Tibial nerve (tissue), 4 donors: ENCODE measurements around the gene NR3C1. TPM values are rescaled to one million over a fixed set of nuclear protein-coding genes. Genes with fewer than 3 reads are reported as not detected.

ENCODE experiments used
- DNase-seq, 2 donors: peaks; one replicate each; pipeline ENCODE4 v3.0.0-alpha.2; 2019; ENCODE audit warnings: low spot score in 2 of 2
- H3K27ac ChIP-seq, 4 donors: fragments of 200-600 bp; sonication (generic) in 3 of 4; one replicate each; pipeline ENCODE4 v1.5.1; 2017 to 2019; ENCODE audit warnings: mild to moderate bottlenecking in 1 of 4
- H3K27me3 ChIP-seq, 2 donors: fragments of 200-600 bp; sonication (generic) in 1 of 2; one replicate each; pipeline versions ENCODE4 v1.5.1 to v1.6.0; 2017 to 2019
- H3K36me3 ChIP-seq, 3 donors: fragments of 200-600 bp; sonication (generic); one replicate each; pipeline ENCODE4 v1.5.1; 2018 to 2019
- H3K4me1 ChIP-seq, 4 donors: fragments of 200-600 bp; sonication (generic) in 3 of 4; one replicate each; pipeline ENCODE4 v1.5.1; 2017 to 2019
- H3K4me3 ChIP-seq, 4 donors: fragments of 200-600 bp; sonication (generic) in 3 of 4; one replicate each; pipeline ENCODE4 v1.5.1; 2017 to 2019; ENCODE audit warnings: mild to moderate bottlenecking in 1 of 4, moderate library complexity in 1 of 4
- H3K9me3 ChIP-seq, 4 donors: fragments of 200-600 bp; sonication (generic) in 3 of 4; one replicate each; pipeline ENCODE4 v1.5.1; 2017 to 2019
- CTCF ChIP-seq, 5 experiments: fragments of 200-600 bp in 3 of 5; fragments of 450-650 bp in 2 of 5; sonication (generic) in 3 of 5; IDR thresholded peaks; one replicate each; pipeline ENCODE4 v1.5.1; 2016 to 2019; ENCODE audit warnings: antibody characterized with exemption in 5 of 5, mild to moderate bottlenecking in 3 of 5, moderate library complexity in 2 of 5
- EP300 ChIP-seq, 2 donors: sonication (generic); formaldehyde crosslinking; IDR thresholded peaks; one replicate each; pipeline ENCODE4 v1.6.1; 2017; ENCODE audit warnings: antibody characterized with exemption in 2 of 2, mild to moderate bottlenecking in 1 of 2
- POLR2A ChIP-seq, 2 donors: fragments of 450-650 bp; IDR thresholded peaks; one replicate each; pipeline ENCODE4 v1.6.1; 2017; ENCODE audit warnings: antibody characterized with exemption in 2 of 2, mild to moderate bottlenecking in 2 of 2, moderate library complexity in 2 of 2
- WGBS, 2 donors: methylation state at CpG; one replicate each; pipeline ENCODE4 v1.1.5; 2018; 5-methylcytosine and 5-hydroxymethylcytosine counted together
- total RNA-seq, 4 donors: library from RNA; depleted of rRNA; stranded (reverse); fragments of >200 nt; gene quantifications; one replicate each; pipeline ENCODE4 v1.1.0, GENCODE V29; 2016

NR3C1 gene
- total RNA-seq, 4 donors from 2014 or later = 47.1 to 86.2 (median 75.8) TPM

DNA sequence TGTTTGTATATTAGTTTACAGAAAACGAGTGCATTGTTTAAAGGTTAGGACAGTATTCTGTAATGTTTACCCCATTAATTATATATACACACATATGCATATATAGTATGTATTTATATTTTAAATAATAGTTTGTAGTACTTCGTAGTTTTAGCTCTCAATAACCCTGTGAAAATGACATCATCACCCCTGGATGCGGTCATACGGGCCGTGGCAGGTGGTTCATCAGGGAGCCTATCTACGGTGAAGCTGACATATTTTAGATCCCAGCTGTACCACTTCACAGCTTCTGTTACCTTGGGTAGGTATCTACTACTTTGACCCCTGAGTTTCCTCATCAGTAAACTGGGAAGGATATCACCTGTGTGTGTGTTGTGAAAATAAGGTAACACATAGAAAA is 87.1 kb downstream of the NR3C1 start:
- no peaks in the 10 kb centered on the region for H3K9me3 ChIP-seq
- TF ChIP-seq POLR2A (IDR thresholded peaks at IDR 0.05) = no peak
- no peak for TF ChIP-seq EP300 (IDR thresholded peaks at IDR 0.05)
- no peak for TF ChIP-seq CTCF (IDR thresholded peaks at IDR 0.05)
- H3K4me1 ChIP-seq = peaks cover 0 to 83% (median 25%) of the 10 kb centered on the region in 4 donors
- DNase-seq = no peak
- 91 to 92% methylated on average over 6 of the region's 6 CpGs for WGBS, 2 donors
- peaks cover 0 to 18% (median 0%) of the 10 kb centered on the region in 3 donors for H3K36me3 ChIP-seq
- no peak overlapping the region for H3K4me3 ChIP-seq
- no peaks in the 10 kb centered on the region for H3K27me3 ChIP-seq
- no peak overlapping the region for H3K27ac ChIP-seq

DNA sequence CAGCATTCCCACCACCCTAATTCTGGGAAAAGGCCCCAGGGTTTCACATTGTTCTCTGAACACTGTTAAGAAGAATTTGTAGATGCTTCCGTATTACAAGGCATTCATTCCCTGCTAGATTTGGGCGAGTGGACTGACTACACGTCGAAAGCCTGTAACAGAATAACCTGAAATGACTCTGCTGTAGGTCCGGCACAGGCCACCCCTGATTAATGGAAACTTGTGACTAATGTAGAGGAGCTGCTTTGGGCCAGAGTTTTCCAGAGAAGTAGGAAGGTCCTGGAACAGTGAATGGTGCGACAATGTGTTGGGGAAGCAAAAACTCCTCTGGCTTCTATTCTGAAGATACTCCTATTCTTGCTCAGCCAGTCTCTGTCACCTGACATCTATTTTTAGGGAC is 87.6 kb downstream of the NR3C1 start:
- TF ChIP-seq CTCF (IDR thresholded peaks at IDR 0.05) (no peak), EP300 (IDR thresholded peaks at IDR 0.05) (no peak), POLR2A (IDR thresholded peaks at IDR 0.05) (no peak)
- Histone ChIP-seq H3K4me3 (no peak overlapping the region), H3K27me3 (no peaks in the 10 kb centered on the region), H3K4me1 (peaks cover 0 to 83% (median 25%) of the 10 kb centered on the region in 4 donors), H3K9me3 (no peaks in the 10 kb centered on the region), H3K36me3 (peaks cover 0 to 21% (median 0%) of the 10 kb centered on the region in 3 donors), H3K27ac (peak overlapping the region in 1 of 4 donors; percentile 32)
- DNase-seq = no peak
- 58 to 87% methylated on average over 6 of the region's 6 CpGs for WGBS, 2 donors

GRCh38 chr5:143315214-143315613 is 88.3 kb downstream of the NR3C1 start:
- 58 to 68% methylated on average over 3 of the region's 3 CpGs for WGBS, 2 donors
- H3K9me3 ChIP-seq = no peaks in the 10 kb centered on the region
- DNase-seq = no peak
- TF ChIP-seq POLR2A (IDR thresholded peaks at IDR 0.05) (no peak), CTCF (IDR thresholded peaks at IDR 0.05) (no peak), EP300 (IDR thresholded peaks at IDR 0.05) (no peak)
- no peak overlapping the region for H3K4me3 ChIP-seq
- H3K27ac ChIP-seq = no peak overlapping the region
- peaks cover 0 to 29% (median 0%) of the 10 kb centered on the region in 3 donors for H3K36me3 ChIP-seq
- H3K27me3 ChIP-seq = no peaks in the 10 kb centered on the region
- H3K4me1 ChIP-seq = peaks cover 0 to 83% (median 25%) of the 10 kb centered on the region in 4 donors

- no peak overlapping the region for H3K4me3 ChIP-seq
- no peaks in the 10 kb centered on the region for H3K9me3 ChIP-seq
- no peak for DNase-seq
- TF ChIP-seq CTCF (IDR thresholded peaks at IDR 0.05) = no peak
- TF ChIP-seq EP300 (IDR thresholded peaks at IDR 0.05) = no peak
- no peak for TF ChIP-seq POLR2A (IDR thresholded peaks at IDR 0.05)
- no peaks in the 10 kb centered on the region for H3K27me3 ChIP-seq
- H3K4me1 ChIP-seq = peaks cover 0 to 83% (median 23%) of the 10 kb centered on the region in 4 donors
- H3K27ac ChIP-seq = peak overlapping the region in 1 of 4 donors; percentile 21
- H3K36me3 ChIP-seq = peaks cover 0 to 34% (median 0%) of the 10 kb centered on the region in 3 donors
These were observed 88.8 kb downstream of the NR3C1 start for GRCh38 chr5:143314659-143315058.

GRCh38 chr5:143314099-143314498 is 89.4 kb downstream of the NR3C1 start:
- H3K27ac ChIP-seq = peak overlapping the region in 3 of 4 donors; percentile 4 to 36 (median 21)
- 38 to 60% methylated on average over 1 of the region's 1 CpG for WGBS, 2 donors
- no peak overlapping the region for H3K4me3 ChIP-seq
- peaks cover 0 to 83% (median 21%) of the 10 kb centered on the region in 4 donors for H3K4me1 ChIP-seq
- no peaks in the 10 kb centered on the region for H3K9me3 ChIP-seq
- DNase-seq = no peak
- peaks cover 0 to 40% (median 0%) of the 10 kb centered on the region in 3 donors for H3K36me3 ChIP-seq
- TF ChIP-seq CTCF (IDR thresholded peaks at IDR 0.05) = no peak
- no peak for TF ChIP-seq EP300 (IDR thresholded peaks at IDR 0.05)
- TF ChIP-seq POLR2A (IDR thresholded peaks at IDR 0.05) = no peak
- no peaks in the 10 kb centered on the region for H3K27me3 ChIP-seq
